ENCODE measurements around the gene CLK2. TPM values are rescaled to one million over a fixed set of nuclear protein-coding genes. Genes with fewer than 3 reads are reported as not detected.

Gene CLK2
- total and polyA plus RNA-seq, 2 donors: 28.9 to 86.5 TPM

- Histone ChIP-seq H3K27ac (ENCODE audit: low read depth in 1 of 2, low read length in 1 of 2) (no peak overlapping the region), H3K36me3 (ENCODE audit: control insufficient read depth in 2 of 2, insufficient read depth in 2 of 2, low read length in 1 of 2) (no peaks in the 10 kb centered on the region), H3K4me1 (ENCODE audit: control insufficient read depth in 2 of 2, insufficient read depth in 2 of 2, low read length in 2 of 2) (no peaks in the 10 kb centered on the region), H3K4me3 (ENCODE audit: low read length in 2 of 2) (no peak overlapping the region), H3K9me3 (ENCODE audit: control insufficient read depth in 2 of 2, insufficient read depth in 1 of 2, low read length in 1 of 2) (peaks cover 0 to 8% of the 10 kb centered on the region in 2 donors), H3K27me3 (ENCODE audit: control insufficient read depth in 2 of 2, insufficient read depth in 1 of 2, low read length in 1 of 2) (peaks cover 6 to 20% of the 10 kb centered on the region in 2 donors)
- WGBS: 95% methylated on average over 9 of the region's 9 CpGs
- DNase-seq (ENCODE audit: low read depth in 6 of 9, low spot score in 9 of 9): no peak
These were observed 27.4 kb upstream of the CLK2 start for GRCh38 chr1:155300553-155301329.

DNA sequence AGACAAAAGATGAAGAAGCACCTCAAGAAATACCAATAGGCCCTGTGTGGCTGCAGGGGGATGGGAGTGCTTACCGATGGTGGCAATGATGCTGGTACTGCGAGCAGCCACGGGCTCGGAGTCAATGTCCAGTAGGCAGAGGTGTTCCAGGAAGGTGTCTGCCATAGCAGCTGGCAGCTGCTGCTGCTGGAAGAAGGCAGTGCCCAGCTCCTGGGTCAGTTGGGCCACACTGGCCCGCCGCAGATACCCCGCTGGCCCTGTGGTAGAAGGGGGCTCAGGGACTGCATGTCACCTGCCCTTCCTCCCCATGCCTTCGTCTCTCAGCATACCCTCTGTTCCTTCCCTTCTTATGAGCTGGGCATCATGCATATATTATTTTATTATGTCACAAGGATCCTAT lies 26.7 kb upstream of the CLK2 start:
- peaks cover 0 to 10% of the 10 kb centered on the region in 2 donors for H3K9me3 ChIP-seq (ENCODE audit: control insufficient read depth in 2 of 2, insufficient read depth in 1 of 2, low read length in 1 of 2)
- peaks cover 0 to under 1% of the 10 kb centered on the region in 2 donors for H3K4me1 ChIP-seq (ENCODE audit: control insufficient read depth in 2 of 2, insufficient read depth in 2 of 2, low read length in 2 of 2)
- H3K27ac ChIP-seq (ENCODE audit: low read depth in 1 of 2, low read length in 1 of 2): no peak overlapping the region
- H3K27me3 ChIP-seq (ENCODE audit: control insufficient read depth in 2 of 2, insufficient read depth in 1 of 2, low read length in 1 of 2): peaks cover 13 to 27% of the 10 kb centered on the region in 2 donors
- no peak for DNase-seq (ENCODE audit: low read depth in 6 of 9, low spot score in 9 of 9)
- H3K36me3 ChIP-seq (ENCODE audit: control insufficient read depth in 2 of 2, insufficient read depth in 2 of 2, low read length in 1 of 2): no peaks in the 10 kb centered on the region
- no peak overlapping the region for H3K4me3 ChIP-seq (ENCODE audit: low read length in 2 of 2)
- WGBS: 97% methylated on average over 8 of the region's 8 CpGs

- H3K27me3 ChIP-seq (ENCODE audit: control insufficient read depth in 2 of 2, insufficient read depth in 1 of 2, low read length in 1 of 2): peaks cover 27 to 53% of the 10 kb centered on the region in 2 donors
- peaks cover 0 to 2% of the 10 kb centered on the region in 2 donors for H3K4me1 ChIP-seq (ENCODE audit: control insufficient read depth in 2 of 2, insufficient read depth in 2 of 2, low read length in 2 of 2)
- H3K4me3 ChIP-seq (ENCODE audit: low read length in 2 of 2): no peak overlapping the region
- peaks cover 0 to 7% of the 10 kb centered on the region in 2 donors for H3K9me3 ChIP-seq (ENCODE audit: control insufficient read depth in 2 of 2, insufficient read depth in 1 of 2, low read length in 1 of 2)
- no peak overlapping the region for H3K27ac ChIP-seq (ENCODE audit: low read depth in 1 of 2, low read length in 1 of 2)
- WGBS: 73% methylated on average over 7 of the region's 7 CpGs
- no peak for DNase-seq (ENCODE audit: low read depth in 6 of 9, low spot score in 9 of 9)
- no peaks in the 10 kb centered on the region for H3K36me3 ChIP-seq (ENCODE audit: control insufficient read depth in 2 of 2, insufficient read depth in 2 of 2, low read length in 1 of 2)
These were observed 24.1 kb upstream of the CLK2 start for GRCh38 chr1:155297384-155297783.

DNA sequence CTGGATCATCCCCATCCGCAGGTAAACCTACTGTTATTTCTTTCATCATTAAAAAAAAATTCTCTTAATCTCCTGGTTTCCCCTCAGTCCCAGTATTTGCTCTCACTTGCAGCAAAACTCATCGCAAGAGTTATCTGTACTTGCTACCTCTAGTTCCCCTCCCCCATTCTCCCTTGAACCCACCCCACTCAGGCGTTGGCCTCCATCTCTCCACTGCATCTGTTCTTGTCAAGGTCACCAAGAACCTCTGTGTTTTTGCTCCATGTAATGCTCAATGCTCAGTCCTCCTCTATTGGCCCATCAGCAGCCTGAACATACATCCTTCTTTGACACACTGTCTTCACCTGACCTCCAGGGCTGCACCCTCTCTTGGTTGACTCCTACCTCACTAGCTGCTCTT lies 23.4 kb upstream of the CLK2 start:
- 82% methylated on average over 3 of the region's 3 CpGs for WGBS
- H3K4me1 ChIP-seq (ENCODE audit: control insufficient read depth in 2 of 2, insufficient read depth in 2 of 2, low read length in 2 of 2): peaks cover 0 to 2% of the 10 kb centered on the region in 2 donors
- peaks cover 0 to 7% of the 10 kb centered on the region in 2 donors for H3K9me3 ChIP-seq (ENCODE audit: control insufficient read depth in 2 of 2, insufficient read depth in 1 of 2, low read length in 1 of 2)
- no peak overlapping the region for H3K27ac ChIP-seq (ENCODE audit: low read depth in 1 of 2, low read length in 1 of 2)
- H3K4me3 ChIP-seq (ENCODE audit: low read length in 2 of 2): no peak overlapping the region
- peaks cover 27 to 58% of the 10 kb centered on the region in 2 donors for H3K27me3 ChIP-seq (ENCODE audit: control insufficient read depth in 2 of 2, insufficient read depth in 1 of 2, low read length in 1 of 2)
- DNase-seq (ENCODE audit: low read depth in 6 of 9, low spot score in 9 of 9): no peak
- H3K36me3 ChIP-seq (ENCODE audit: control insufficient read depth in 2 of 2, insufficient read depth in 2 of 2, low read length in 1 of 2): no peaks in the 10 kb centered on the region

GRCh38 chr1:155295942-155296267 lies 22.6 kb upstream of the CLK2 start:
- no peak for DNase-seq (ENCODE audit: low read depth in 6 of 9, low spot score in 9 of 9)
- H3K27ac ChIP-seq (ENCODE audit: low read depth in 1 of 2, low read length in 1 of 2): no peak overlapping the region
- peaks cover 27 to 62% of the 10 kb centered on the region in 2 donors for H3K27me3 ChIP-seq (ENCODE audit: control insufficient read depth in 2 of 2, insufficient read depth in 1 of 2, low read length in 1 of 2)

DNA sequence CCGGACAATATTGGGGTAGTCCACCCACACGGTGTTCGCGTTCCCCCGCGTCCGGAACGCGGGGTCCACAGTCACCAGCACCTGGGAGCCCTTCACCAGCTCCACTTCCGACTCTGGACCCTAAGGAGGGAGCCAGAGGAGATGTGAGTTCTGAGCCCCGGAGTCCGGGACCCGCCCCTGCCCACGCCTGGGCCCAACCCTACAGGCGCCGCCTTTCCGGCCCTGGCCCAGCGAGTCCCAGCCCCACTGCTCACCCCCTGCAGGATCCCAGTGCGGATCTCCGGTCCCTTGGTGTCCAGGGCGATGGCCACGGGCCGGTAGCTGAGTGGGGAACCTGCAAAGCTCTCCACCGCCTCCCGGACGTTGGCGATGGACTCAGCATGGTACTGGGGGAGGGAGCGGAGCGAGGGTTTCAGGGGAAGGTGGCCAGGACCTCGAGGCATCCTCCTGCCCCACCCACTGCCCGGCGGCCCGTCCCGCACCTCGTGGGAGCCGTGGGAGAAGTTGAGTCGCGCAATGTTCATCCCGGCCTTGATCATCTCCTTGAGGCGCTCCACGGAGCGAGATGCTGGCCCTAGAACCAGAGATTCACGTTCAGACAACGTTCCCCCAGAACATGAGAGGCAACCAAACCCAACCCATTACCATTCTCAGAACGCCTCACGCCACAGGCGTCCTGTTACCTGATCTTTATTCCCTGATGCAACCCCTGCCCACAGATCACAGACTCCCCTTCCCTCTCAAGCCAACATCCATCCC lies 22.1 kb upstream of the CLK2 start:
- H3K27ac ChIP-seq (ENCODE audit: low read depth in 1 of 2, low read length in 1 of 2): no peak overlapping the region
- H3K9me3 ChIP-seq (ENCODE audit: control insufficient read depth in 2 of 2, insufficient read depth in 1 of 2, low read length in 1 of 2): peaks cover 0 to 7% of the 10 kb centered on the region in 2 donors
- H3K4me1 ChIP-seq (ENCODE audit: control insufficient read depth in 2 of 2, insufficient read depth in 2 of 2, low read length in 2 of 2): peaks cover 0 to 2% of the 10 kb centered on the region in 2 donors
- no peak overlapping the region for H3K4me3 ChIP-seq (ENCODE audit: low read length in 2 of 2)
- peaks cover 27 to 62% of the 10 kb centered on the region in 2 donors for H3K27me3 ChIP-seq (ENCODE audit: control insufficient read depth in 2 of 2, insufficient read depth in 1 of 2, low read length in 1 of 2)
- WGBS: 29% methylated on average over 47 of the region's 47 CpGs
- H3K36me3 ChIP-seq (ENCODE audit: control insufficient read depth in 2 of 2, insufficient read depth in 2 of 2, low read length in 1 of 2): no peaks in the 10 kb centered on the region
- DNase-seq (ENCODE audit: low read depth in 6 of 9, low spot score in 9 of 9): no peak

More at GRCh38 chr1:155295942-155296267, 22.6 kb upstream of the CLK2 start:
- no peaks in the 10 kb centered on the region for H3K36me3 ChIP-seq (ENCODE audit: control insufficient read depth in 2 of 2, insufficient read depth in 2 of 2, low read length in 1 of 2)
- WGBS: 95% methylated on average over 7 of the region's 7 CpGs
- H3K4me1 ChIP-seq (ENCODE audit: control insufficient read depth in 2 of 2, insufficient read depth in 2 of 2, low read length in 2 of 2): peaks cover 0 to 2% of the 10 kb centered on the region in 2 donors
- no peak overlapping the region for H3K4me3 ChIP-seq (ENCODE audit: low read length in 2 of 2)
- peaks cover 0 to 7% of the 10 kb centered on the region in 2 donors for H3K9me3 ChIP-seq (ENCODE audit: control insufficient read depth in 2 of 2, insufficient read depth in 1 of 2, low read length in 1 of 2)

DNA sequence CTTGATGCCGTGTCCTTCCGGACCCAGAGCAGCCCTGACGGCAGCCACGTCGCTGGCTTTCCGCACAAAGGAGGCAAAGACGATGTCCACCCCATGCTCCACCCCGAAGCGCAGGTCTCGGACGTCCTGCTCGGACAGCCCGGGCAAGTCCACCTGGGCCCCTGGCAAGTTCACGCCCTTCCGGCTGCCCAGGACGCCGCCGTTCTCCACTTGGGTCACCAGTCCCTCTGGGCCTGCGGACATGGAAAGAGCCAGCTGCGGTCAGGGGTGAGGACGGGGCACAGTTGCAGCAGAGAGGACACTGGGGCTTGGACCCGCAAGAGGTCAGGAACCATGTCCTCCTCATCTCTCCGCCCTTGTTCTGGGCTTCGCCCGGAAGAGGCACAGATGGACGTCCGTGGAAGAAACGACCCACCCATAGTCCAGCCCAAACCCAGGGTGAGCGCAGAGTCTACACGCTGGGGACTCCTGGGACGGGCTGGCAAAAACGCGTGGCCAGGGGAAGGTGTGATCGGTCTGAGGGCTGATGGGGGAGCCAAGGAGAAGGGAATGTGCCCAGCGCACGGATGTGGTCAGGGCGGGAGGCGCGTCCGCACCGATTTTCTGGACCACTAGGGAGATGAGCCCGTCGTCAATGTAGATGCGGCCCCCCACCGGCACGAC lies 21.3 kb upstream of the CLK2 start:
- Histone ChIP-seq H3K4me1 (ENCODE audit: control insufficient read depth in 2 of 2, insufficient read depth in 2 of 2, low read length in 2 of 2) (peaks cover 0 to 2% of the 10 kb centered on the region in 2 donors), H3K27me3 (ENCODE audit: control insufficient read depth in 2 of 2, insufficient read depth in 1 of 2, low read length in 1 of 2) (peaks cover 27 to 60% of the 10 kb centered on the region in 2 donors), H3K27ac (ENCODE audit: low read depth in 1 of 2, low read length in 1 of 2) (no peak overlapping the region), H3K36me3 (ENCODE audit: control insufficient read depth in 2 of 2, insufficient read depth in 2 of 2, low read length in 1 of 2) (no peaks in the 10 kb centered on the region), H3K4me3 (ENCODE audit: low read length in 2 of 2) (no peak overlapping the region), H3K9me3 (ENCODE audit: control insufficient read depth in 2 of 2, insufficient read depth in 1 of 2, low read length in 1 of 2) (peaks cover 0 to 7% of the 10 kb centered on the region in 2 donors)
- DNase-seq (ENCODE audit: low read depth in 6 of 9, low spot score in 9 of 9): no peak
- 41% methylated on average over 46 of the region's 46 CpGs for WGBS

- Histone ChIP-seq H3K4me1 (ENCODE audit: control insufficient read depth in 2 of 2, insufficient read depth in 2 of 2, low read length in 2 of 2) (peaks cover 0 to 2% of the 10 kb centered on the region in 2 donors), H3K27me3 (ENCODE audit: control insufficient read depth in 2 of 2, insufficient read depth in 1 of 2, low read length in 1 of 2) (peaks cover 27 to 60% of the 10 kb centered on the region in 2 donors), H3K27ac (ENCODE audit: low read depth in 1 of 2, low read length in 1 of 2) (no peak overlapping the region), H3K9me3 (ENCODE audit: control insufficient read depth in 2 of 2, insufficient read depth in 1 of 2, low read length in 1 of 2) (peaks cover 0 to 7% of the 10 kb centered on the region in 2 donors), H3K36me3 (ENCODE audit: control insufficient read depth in 2 of 2, insufficient read depth in 2 of 2, low read length in 1 of 2) (no peaks in the 10 kb centered on the region), H3K4me3 (ENCODE audit: low read length in 2 of 2) (no peak overlapping the region)
- no peak for DNase-seq (ENCODE audit: low read depth in 6 of 9, low spot score in 9 of 9)
- 94% methylated on average over 17 of the region's 17 CpGs for WGBS
These were observed 19.9 kb upstream of the CLK2 start for GRCh38 chr1:155293086-155293749.

Measured in thymus (tissue), 11 donors.